ENCODE data around the gene OPA3. TPM values are rescaled to one million over a fixed set of nuclear protein-coding genes. Genes with fewer than 3 reads are reported as not detected.

Gene OPA3
- total RNA-seq, 3 donors from 2014 or later: 6.6 to 11.4 (median 7.2) TPM

DNA sequence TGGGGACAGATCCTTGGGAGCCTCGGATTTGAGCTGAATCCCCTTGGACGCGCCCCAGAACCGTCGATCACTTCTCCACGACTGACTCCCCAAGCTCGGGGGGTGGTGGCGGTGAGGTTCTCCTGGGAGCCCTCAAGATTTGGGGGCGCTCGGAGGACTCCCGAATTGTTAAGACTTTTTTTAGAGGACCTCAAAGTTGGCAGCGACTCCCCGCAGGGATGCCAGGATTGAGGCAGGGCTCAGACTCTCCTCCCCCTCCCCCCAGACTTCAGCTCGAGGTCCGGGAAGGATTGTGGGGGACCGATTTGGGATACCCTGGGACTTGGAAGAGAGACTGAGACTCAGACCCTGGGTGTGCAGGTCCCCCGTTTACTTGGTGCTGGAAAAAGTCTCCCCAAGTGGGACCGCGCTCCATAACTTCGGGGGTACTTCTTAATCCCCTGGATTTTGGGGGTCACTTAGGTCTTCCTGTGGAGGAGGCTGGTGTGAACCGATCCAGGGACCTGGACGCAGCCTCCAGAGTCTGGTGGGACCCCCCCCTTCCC, 76.7 kb downstream of the OPA3 start:
- peak in 1 of 2 donors; percentile 54 for DNase-seq (ENCODE audit: low spot score in 2 of 2)
- H3K4me3 ChIP-seq: peak overlapping the region; percentile 65 to 99 (median 97)
- no peaks in the 10 kb centered on the region for H3K27me3 ChIP-seq
- peak overlapping the region; percentile 94 to 95 for H3K27ac ChIP-seq
- peaks cover 0 to 4% of the 10 kb centered on the region in 2 donors for H3K4me1 ChIP-seq
- H3K36me3 ChIP-seq: no peaks in the 10 kb centered on the region
- intact Hi-C loops (cut with DNase I; ENCODE audit: low total_unique reads): loop anchor here (1.0 kb wide), 1 partner anchor 80 kb away; no protein-coding TSS in a partner anchor
- no peaks in the 10 kb centered on the region for H3K9me3 ChIP-seq
- TF ChIP-seq POLR2AphosphoS5 (IDR thresholded peaks at IDR 0.05) (no peak), CTCF (IDR thresholded peaks at IDR 0.05) (no peak), POLR2A (IDR thresholded peaks at IDR 0.05) (no peak)

DNA sequence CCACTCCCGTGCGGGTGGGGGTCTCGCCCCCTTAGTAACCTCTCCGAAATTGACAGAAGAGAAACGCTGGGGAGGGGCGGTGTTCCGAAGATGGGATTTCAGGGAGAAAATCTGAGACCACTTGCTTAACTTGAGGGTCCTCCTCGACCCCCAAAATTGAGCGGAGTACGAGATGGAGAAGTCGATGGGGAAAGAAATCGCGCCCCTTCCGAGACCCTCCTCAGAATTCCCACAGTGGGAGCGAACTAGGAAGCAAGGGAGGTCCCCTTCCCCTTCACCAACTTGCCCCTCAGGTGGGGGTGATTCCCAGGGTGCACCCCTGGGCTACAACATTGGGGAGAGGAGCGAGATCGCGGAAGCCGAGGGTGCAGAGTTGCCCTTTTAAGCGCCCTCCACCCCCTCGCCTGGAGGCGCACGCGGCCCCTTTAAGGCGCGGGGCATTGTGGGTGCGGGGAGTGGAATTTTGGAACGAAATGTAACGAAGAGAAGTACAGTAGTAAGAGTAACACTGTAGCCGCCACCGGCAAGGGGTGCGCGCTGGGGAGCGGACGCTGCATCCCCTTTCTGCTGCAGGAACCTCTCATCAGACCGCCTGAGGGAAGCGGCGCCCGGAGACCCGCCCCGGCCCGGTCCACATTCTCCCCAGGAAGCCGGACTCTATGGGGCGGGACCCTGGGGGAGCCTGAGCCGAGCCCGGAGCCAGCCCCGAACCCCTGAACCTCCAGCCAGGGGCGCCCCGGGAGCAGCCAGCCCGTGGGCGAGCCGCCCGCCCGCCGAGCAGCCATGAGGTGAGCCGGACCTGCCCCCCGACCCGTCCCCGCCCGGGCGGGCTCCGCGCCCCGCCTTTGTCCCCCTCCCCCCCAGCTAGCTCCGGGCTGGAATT, 77.4 kb downstream of the OPA3 start, which contains the start of gene VASP:
TSS of gene VASP (plus strand) at position 491 of the 883 bp plus-strand sequence. CDS start at position 784, 293 bp downstream.
- H3K4me3 ChIP-seq: peak within 1 kb of the TSS; percentile 65 to 99 (median 97)
- H3K27ac ChIP-seq: peak within 1 kb of the TSS; percentile 94 to 95
- H3K4me1 ChIP-seq: peaks cover 0 to 4% of the 10 kb centered on the region in 2 donors
- TF ChIP-seq POLR2AphosphoS5 (IDR thresholded peaks at IDR 0.05) (peak; percentile 69 to 85 (median 81)), CTCF (IDR thresholded peaks at IDR 0.05) (no peak), POLR2A (IDR thresholded peaks at IDR 0.05) (no peak)
- no peaks in the 10 kb centered on the region for H3K27me3 ChIP-seq
- intact Hi-C loops (cut with DNase I; ENCODE audit: low total_unique reads): no loop called here
- H3K9me3 ChIP-seq: no peaks in the 10 kb centered on the region
- H3K36me3 ChIP-seq: no peaks in the 10 kb centered on the region
- peak; percentile 87 to 89 for DNase-seq (ENCODE audit: low spot score in 2 of 2)

DNA sequence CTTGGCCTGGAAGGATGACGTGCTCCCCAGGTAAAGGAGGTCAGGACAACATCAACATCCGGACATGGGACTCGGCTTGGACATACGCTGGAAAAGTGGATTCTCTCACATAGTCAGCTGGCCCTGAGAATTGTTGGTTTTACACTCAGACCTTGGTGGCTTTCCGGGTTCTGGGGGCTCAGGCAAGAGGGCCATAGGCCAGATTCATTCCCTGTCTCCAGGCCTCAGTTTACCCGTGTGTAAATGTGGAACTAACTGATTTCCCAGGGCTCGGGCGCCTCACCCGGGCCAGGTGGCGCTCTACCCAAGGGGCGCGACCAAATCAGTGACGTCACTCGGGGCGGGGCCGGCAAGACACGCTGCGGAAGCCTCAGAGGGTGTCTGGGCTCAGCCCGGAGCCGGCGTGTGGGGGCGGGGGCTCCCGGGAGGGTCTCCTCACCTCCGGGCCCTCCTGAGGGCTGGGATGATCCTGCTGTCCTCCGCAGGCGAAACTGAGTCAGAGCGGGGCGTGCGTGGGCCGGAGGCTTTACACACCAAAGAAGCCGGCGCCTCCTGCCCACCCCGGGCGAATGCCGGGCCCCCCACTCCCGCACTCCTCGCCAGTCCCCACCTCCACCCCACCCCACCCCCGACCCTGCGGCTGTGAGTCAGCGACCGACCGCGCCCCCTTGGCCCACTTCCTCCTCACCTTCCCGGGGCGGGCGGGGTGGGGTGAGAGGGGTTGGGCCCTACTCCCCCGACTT, 78.2 kb downstream of the OPA3 start:
- peak overlapping the region; percentile 65 to 99 (median 97) for H3K4me3 ChIP-seq
- no peaks in the 10 kb centered on the region for H3K9me3 ChIP-seq
- DNase-seq (ENCODE audit: low spot score in 2 of 2): peak; percentile 91 to 97
- no peaks in the 10 kb centered on the region for H3K27me3 ChIP-seq
- peak; percentile 65 for TF ChIP-seq POLR2A (IDR thresholded peaks at IDR 0.05)
- TF ChIP-seq POLR2AphosphoS5 (IDR thresholded peaks at IDR 0.05): peak in 2 of 3 donors; percentile 49 to 74
- peak in 2 of 3 donors; percentile 7 to 36 for TF ChIP-seq CTCF (IDR thresholded peaks at IDR 0.05)
- no peaks in the 10 kb centered on the region for H3K36me3 ChIP-seq
- H3K27ac ChIP-seq: peak overlapping the region; percentile 94 to 95
- peaks cover 0 to 4% of the 10 kb centered on the region in 2 donors for H3K4me1 ChIP-seq
- intact Hi-C loops (cut with DNase I; ENCODE audit: low total_unique reads): no loop called here

- H3K36me3 ChIP-seq: no peaks in the 10 kb centered on the region
- H3K9me3 ChIP-seq: no peaks in the 10 kb centered on the region
- H3K4me1 ChIP-seq: peaks cover 0 to 4% of the 10 kb centered on the region in 2 donors
- H3K27ac ChIP-seq: peak overlapping the region; percentile 94 to 95
- no peak for TF ChIP-seq POLR2AphosphoS5 (IDR thresholded peaks at IDR 0.05)
- no peak for TF ChIP-seq POLR2A (IDR thresholded peaks at IDR 0.05)
- TF ChIP-seq CTCF (IDR thresholded peaks at IDR 0.05): no peak
- intact Hi-C loops (cut with DNase I; ENCODE audit: low total_unique reads): no loop called here
- peak overlapping the region in 2 of 3 donors; percentile 65 to 97 for H3K4me3 ChIP-seq
- DNase-seq (ENCODE audit: low spot score in 2 of 2): no peak
- H3K27me3 ChIP-seq: no peaks in the 10 kb centered on the region
These were observed 78.7 kb downstream of the OPA3 start for GRCh38 chr19:45505996-45506245.
